SU-DHL-6 (cell line): ENCODE data around the gene ABHD16B.

Experiments used
- CTCF ChIP-seq: fragments of 200-600 bp; sonication (generic); IDR thresholded peaks from one replicate; pipeline ENCODE4 v1.5.1; 2017; ENCODE audit warnings: antibody characterized with exemption, mild to moderate bottlenecking, low read length, moderate library complexity; ENCODE audit not compliant: insufficient read depth, poor library complexity, severe bottlenecking
- EZH2phosphoT487 ChIP-seq: fragments of 200-600 bp; sonication (generic), shearing (Covaris generic); conservative IDR thresholded peaks from 2 replicates; pipeline ENCODE4 v1.6.1; 2018; ENCODE audit warnings: mild to moderate bottlenecking, antibody characterized with exemption, low read length, moderate library complexity, mixed read lengths

DNA sequence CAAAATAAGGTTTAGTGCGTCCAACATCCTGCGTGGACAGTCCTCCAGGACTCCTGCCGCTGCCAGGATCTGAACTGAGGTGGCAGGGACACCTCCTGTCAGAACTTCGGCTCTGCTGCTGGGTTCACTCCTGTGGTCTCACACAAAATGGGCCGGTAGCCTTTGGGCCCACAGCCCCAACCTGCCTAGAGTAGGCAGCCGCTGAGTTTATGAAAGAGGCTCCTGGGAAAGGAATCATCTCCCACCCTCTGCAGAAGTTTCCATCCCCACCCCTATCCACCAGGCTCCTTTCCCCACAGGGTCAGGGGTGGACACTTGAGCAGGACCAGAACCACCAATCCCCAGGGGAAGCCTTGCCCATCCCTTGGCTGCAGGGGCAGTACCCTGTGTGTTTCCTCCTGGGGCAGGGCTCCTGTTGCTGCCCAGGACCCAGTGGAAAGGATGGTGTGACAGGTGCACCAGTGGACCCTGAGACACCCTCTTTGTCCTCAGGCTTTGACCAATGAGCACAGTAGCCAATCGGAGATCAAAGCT lies 2.1 kb upstream of the ABHD16B start:
- no peak for TF ChIP-seq EZH2phosphoT487
- TF ChIP-seq CTCF: no peak
